Calu3 (cell line): ENCODE measurements around the gene SLC26A11. TPM values are rescaled to one million over a fixed set of nuclear protein-coding genes. Genes with fewer than 3 reads are reported as not detected.

Experiments used
- BruUV-seq: library from RNA; stranded (reverse); fragments of 400-500 nt; replicated peaks from 2 replicates; lab custom pipeline; 2021; lab: Mats Ljungman, UMichigan
- CTCF ChIA-PET: fragments of 300-600 bp; sonication (Branson Sonifier 250); formaldehyde crosslinking; loops from one replicate; lab custom pipeline; 2022; ENCODE audit warnings: antibody characterized with exemption; lab: Charles Lee
- DNase-seq: peaks from one replicate; pipeline ENCODE4 v3.0.0; 2022
- H3K27ac Mint-ChIP-seq: one replicate; pipeline ENCODE4 v1.8.0; 2022; ENCODE audit warnings: mixed read lengths; ENCODE audit not compliant: unreplicated experiment
- H3K27me3 Mint-ChIP-seq: one replicate; pipeline ENCODE4 v1.8.0; 2022; ENCODE audit warnings: mixed read lengths; ENCODE audit not compliant: unreplicated experiment
- H3K36me3 Mint-ChIP-seq: one replicate; pipeline ENCODE4 v1.8.0; 2022; ENCODE audit warnings: mild to moderate bottlenecking, moderate library complexity, mixed read lengths; ENCODE audit not compliant: insufficient read depth, unreplicated experiment
- H3K4me1 Mint-ChIP-seq: one replicate; pipeline ENCODE4 v1.8.0; 2022; ENCODE audit warnings: mild to moderate bottlenecking, low read depth, mixed read lengths; ENCODE audit not compliant: unreplicated experiment
- H3K4me3 Mint-ChIP-seq: one replicate; pipeline ENCODE4 v1.8.0; 2022; ENCODE audit warnings: mild to moderate bottlenecking, low read depth, moderate library complexity, mixed read lengths; ENCODE audit not compliant: unreplicated experiment
- H3K9me3 Mint-ChIP-seq: one replicate; pipeline ENCODE4 v1.8.0; 2022; ENCODE audit warnings: low read depth, mixed read lengths; ENCODE audit not compliant: unreplicated experiment
- intact Hi-C: fragments of 100-400 bp; cut with micrococcal nuclease; formaldehyde crosslinking; loops from one replicate; pipeline ENCODE4 v1.10.0; 2022; ENCODE audit not compliant: unreplicated experiment
- total RNA-seq: library from RNA; stranded (reverse); gene quantifications from 2 replicates; pipeline ENCODE4 v1.2.3, GENCODE V29; 2022
- TF ChIP-seq, protein P1 (sequence below): fragments of 200-600 bp; IDR thresholded peaks from one replicate; pipeline ENCODE4 v1.8.0; 2022; ENCODE audit warnings: antibody characterized with exemption; ENCODE audit not compliant: unreplicated experiment

SLC26A11 gene
- total RNA-seq, 1 experiment from 2014 or later = 7.2 TPM

DNA sequence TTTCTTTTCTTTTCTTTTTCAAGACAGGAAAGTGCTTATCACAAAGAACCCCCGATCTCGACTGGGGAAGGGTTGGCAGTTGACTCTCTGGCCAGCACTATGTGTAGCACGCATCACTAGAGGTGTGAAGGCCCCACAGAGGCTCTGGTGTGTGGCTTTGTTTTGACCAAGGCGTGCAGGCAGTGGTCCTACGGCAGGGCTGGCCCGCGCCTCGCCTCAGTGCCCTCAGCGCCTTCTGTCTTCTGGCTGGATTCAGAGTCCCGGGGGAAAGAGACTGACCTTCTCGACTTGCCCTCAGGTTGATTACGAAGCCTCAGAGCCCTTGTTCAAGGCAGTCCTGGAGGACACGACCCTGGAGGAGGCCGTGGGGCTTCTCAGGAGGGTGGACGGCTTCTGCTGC is 18.8 kb upstream of the SLC26A11 start:
- Mint-ChIP-seq H3K27me3 (no peaks in the 10 kb centered on the region), H3K4me1 (no peaks in the 10 kb centered on the region), H3K4me3 (no peak overlapping the region), H3K36me3 (peaks cover 19% of the 10 kb centered on the region), H3K27ac (no peak overlapping the region), H3K9me3 (no peaks in the 10 kb centered on the region)
- no TSS peak for BruUV-seq
- CTCF ChIA-PET = no interaction called here
- TF ChIP-seq, protein P1, sequence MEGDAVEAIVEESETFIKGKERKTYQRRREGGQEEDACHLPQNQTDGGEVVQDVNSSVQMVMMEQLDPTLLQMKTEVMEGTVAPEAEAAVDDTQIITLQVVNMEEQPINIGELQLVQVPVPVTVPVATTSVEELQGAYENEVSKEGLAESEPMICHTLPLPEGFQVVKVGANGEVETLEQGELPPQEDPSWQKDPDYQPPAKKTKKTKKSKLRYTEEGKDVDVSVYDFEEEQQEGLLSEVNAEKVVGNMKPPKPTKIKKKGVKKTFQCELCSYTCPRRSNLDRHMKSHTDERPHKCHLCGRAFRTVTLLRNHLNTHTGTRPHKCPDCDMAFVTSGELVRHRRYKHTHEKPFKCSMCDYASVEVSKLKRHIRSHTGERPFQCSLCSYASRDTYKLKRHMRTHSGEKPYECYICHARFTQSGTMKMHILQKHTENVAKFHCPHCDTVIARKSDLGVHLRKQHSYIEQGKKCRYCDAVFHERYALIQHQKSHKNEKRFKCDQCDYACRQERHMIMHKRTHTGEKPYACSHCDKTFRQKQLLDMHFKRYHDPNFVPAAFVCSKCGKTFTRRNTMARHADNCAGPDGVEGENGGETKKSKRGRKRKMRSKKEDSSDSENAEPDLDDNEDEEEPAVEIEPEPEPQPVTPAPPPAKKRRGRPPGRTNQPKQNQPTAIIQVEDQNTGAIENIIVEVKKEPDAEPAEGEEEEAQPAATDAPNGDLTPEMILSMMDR = no peak
- intact Hi-C loops = no loop called here
- no peak for DNase-seq

DNA sequence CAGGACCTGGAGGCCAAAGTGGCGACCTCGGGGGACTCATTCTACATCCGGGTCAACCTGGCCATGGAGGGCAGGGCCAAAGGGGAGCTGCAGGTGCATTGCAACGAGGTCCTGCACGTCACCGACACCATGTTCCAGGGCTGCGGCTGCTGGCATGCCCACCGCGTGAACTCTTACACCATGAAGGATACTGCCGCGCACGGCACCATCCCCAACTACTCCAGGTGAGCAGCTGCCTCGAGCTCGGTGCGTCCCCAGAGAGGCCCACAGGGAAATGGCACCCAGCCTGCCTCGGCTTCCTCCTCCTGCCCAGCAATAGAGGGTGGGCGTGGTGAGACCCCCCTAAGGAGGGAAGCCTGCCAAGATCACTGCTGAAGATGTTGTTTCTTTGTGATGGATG is 18.0 kb upstream of the SLC26A11 start:
- DNase-seq = no peak
- no TSS peak for BruUV-seq
- Mint-ChIP-seq H3K9me3 (no peaks in the 10 kb centered on the region), H3K4me3 (no peak overlapping the region), H3K4me1 (no peaks in the 10 kb centered on the region), H3K36me3 (peaks cover 19% of the 10 kb centered on the region), H3K27me3 (no peaks in the 10 kb centered on the region), H3K27ac (no peak overlapping the region)
- TF ChIP-seq, protein P1 = no peak
- CTCF ChIA-PET = no interaction called here
- intact Hi-C loops = no loop called here

DNA sequence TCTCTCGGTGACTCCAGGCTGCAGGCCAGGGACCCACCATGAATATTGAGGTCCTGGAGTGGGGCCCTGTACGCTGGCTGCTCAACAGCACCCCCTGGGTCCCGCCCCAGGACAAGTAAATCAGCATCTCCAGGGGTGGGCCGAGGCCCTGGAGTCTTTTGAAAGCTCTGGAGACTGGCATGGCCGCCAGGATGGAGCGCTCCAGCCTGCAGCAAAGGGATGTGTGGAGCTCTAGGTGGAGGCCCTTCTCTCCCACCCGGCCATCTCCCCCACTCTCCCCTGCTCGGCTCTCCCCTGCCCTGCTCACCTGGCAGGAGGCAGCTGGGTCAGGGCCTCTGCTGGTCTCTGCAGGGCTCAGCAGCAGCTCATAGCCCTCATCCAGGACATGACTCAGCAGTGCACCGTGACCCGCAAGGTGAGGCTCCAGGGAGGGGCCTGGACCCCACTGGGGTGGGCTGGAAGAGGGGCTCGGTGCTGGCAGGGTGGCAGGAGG is 16.7 kb upstream of the SLC26A11 start:
- H3K27ac Mint-ChIP-seq = no peak overlapping the region
- H3K27me3 Mint-ChIP-seq = no peaks in the 10 kb centered on the region
- TF ChIP-seq, protein P1 = no peak
- peaks cover 14% of the 10 kb centered on the region for H3K36me3 Mint-ChIP-seq
- H3K4me3 Mint-ChIP-seq = no peak overlapping the region
- no TSS peak for BruUV-seq
- intact Hi-C loops = no loop called here
- no peaks in the 10 kb centered on the region for H3K9me3 Mint-ChIP-seq
- CTCF ChIA-PET = interaction anchor here (1.4 kb wide), 1 partner anchor 79 kb away, joined by 3 read pairs; no protein-coding TSS in a partner anchor
- no peaks in the 10 kb centered on the region for H3K4me1 Mint-ChIP-seq
- no peak for DNase-seq

DNA sequence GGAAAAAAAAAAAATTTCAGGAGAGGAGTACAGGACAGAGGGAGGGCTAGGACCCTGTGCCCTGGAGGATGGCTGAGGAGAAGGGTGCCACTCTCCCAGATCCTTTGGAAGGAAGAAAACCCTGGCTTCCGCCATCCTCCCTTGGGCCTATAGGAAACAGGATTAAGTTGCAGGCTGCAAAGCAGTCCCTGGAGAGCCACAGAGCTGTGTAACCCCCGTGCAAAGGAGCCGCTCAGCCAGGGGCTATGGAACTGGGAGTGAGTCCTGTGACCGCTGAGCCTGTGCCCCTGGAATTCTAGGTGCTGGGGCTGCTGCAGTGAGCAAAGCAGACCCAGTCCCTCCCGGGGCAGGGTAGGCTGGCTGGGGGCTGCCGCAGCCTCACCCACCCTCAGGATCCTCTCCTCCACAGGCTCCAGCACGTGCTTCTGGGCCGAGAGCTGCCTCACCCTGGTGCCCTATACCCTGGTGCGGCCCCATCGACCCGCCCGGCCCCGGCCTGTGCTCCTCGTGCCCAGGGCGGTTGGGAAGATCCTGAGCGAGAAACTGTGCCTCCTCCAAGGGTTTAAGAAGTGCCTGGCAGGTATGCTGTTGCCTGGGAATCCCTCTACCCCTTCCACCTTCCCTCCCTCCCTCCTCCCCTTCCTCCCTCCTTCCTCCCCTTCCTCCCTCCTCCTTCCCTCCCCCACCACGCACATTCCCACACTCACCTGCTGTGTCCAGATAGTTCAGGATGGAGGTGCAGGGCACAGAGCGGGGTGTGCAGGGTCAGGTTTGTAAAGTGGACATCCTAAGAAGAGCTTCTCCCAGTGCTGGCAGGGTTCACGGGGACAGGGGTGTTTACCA is 15.4 kb upstream of the SLC26A11 start:
- H3K9me3 Mint-ChIP-seq = no peaks in the 10 kb centered on the region
- H3K27ac Mint-ChIP-seq = no peak overlapping the region
- intact Hi-C loops = no loop called here
- H3K4me3 Mint-ChIP-seq = no peak overlapping the region
- TF ChIP-seq, protein P1 = no peak
- no peaks in the 10 kb centered on the region for H3K4me1 Mint-ChIP-seq
- CTCF ChIA-PET = interaction anchor here (1.4 kb wide), 1 partner anchor 80 kb away, joined by 3 read pairs; no protein-coding TSS in a partner anchor
- no peak for DNase-seq
- no TSS peak for BruUV-seq
- H3K27me3 Mint-ChIP-seq = no peaks in the 10 kb centered on the region
- H3K36me3 Mint-ChIP-seq = peaks cover 21% of the 10 kb centered on the region
